Measurements from ENCODE around the gene ACVR2A.

GRCh38 chr2:147844697-147845410 is at the start of gene ACVR2A:
- TF ChIP-seq, protein P1, sequence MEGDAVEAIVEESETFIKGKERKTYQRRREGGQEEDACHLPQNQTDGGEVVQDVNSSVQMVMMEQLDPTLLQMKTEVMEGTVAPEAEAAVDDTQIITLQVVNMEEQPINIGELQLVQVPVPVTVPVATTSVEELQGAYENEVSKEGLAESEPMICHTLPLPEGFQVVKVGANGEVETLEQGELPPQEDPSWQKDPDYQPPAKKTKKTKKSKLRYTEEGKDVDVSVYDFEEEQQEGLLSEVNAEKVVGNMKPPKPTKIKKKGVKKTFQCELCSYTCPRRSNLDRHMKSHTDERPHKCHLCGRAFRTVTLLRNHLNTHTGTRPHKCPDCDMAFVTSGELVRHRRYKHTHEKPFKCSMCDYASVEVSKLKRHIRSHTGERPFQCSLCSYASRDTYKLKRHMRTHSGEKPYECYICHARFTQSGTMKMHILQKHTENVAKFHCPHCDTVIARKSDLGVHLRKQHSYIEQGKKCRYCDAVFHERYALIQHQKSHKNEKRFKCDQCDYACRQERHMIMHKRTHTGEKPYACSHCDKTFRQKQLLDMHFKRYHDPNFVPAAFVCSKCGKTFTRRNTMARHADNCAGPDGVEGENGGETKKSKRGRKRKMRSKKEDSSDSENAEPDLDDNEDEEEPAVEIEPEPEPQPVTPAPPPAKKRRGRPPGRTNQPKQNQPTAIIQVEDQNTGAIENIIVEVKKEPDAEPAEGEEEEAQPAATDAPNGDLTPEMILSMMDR (IDR thresholded peaks at IDR 0.05; ENCODE audit: low read depth, low read length) = no peak
- TF ChIP-seq EZH2phosphoT487 (IDR thresholded peaks at IDR 0.05; ENCODE audit: low read depth) = no peak

Data from OCI-LY3 (cell line).